HG03342 (cell line): Measurements from ENCODE around the gene TBC1D10B.
"Not testable (repeated sequence)": the region's sequence is repeated elsewhere in the genome, so short reads cannot be mapped to it uniquely, and the experiment has no call there.

ENCODE experiments used
- ATAC-seq: cut with Tn5 transposase; IDR thresholded peaks from one replicate; pipeline ENCODE4 v1.9.1; 2021; ENCODE audit warnings: mild to moderate bottlenecking, moderate library complexity; ENCODE audit not compliant: unreplicated experiment

The TBC1D10B gene

DNA sequence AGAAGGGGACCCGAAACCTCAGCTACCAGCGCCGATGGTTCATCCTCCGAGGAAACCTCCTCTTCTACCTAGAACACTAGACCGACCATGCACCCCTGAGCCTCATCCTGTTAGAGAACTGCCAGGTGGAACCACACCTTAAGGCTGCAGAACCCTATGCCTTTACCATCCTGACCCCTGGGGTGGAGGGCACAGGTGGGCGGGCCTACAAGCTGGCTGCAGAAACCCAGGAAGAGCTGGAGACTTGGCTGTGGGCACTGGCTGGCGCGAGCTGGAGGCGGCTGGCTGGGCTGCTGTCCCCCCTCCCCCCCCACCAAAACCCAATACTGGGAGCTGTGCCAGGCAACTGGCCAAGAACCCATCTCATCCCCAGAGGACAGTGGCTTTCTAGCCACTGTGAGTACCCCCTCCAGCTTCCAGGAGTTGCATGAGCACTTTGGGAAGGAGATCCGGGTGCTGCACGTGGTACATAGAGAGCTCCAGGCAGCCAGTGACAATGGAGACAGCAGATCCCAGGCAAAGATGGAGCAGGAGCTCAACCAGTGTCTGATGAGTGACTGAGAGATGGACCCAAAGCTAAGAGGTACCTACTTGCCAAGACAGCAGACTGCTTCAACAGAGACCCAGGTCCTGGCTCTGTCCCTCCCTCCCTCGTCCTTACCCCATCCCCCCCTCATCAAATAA is 13.8 kb downstream of the TBC1D10B start:
- ATAC-seq: no peak

DNA sequence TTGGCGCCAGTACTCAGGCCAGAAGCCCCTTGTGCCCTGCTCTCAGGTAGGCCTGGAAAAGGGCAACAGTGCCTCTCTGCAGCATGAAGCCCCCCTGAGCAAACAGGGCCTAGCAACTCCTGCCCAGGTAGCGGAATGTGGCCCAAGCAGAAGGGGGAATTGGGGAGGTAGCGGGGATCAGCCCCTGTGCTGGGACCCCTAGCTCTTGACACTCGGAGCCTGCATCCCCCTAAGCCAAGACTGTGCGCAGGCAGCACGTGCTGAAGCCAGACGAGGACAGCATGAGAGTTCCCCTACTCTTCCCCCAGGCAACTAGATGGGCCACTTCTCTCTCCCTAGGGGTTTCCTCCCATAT is 14.4 kb downstream of the TBC1D10B start:
- no peak for ATAC-seq

DNA sequence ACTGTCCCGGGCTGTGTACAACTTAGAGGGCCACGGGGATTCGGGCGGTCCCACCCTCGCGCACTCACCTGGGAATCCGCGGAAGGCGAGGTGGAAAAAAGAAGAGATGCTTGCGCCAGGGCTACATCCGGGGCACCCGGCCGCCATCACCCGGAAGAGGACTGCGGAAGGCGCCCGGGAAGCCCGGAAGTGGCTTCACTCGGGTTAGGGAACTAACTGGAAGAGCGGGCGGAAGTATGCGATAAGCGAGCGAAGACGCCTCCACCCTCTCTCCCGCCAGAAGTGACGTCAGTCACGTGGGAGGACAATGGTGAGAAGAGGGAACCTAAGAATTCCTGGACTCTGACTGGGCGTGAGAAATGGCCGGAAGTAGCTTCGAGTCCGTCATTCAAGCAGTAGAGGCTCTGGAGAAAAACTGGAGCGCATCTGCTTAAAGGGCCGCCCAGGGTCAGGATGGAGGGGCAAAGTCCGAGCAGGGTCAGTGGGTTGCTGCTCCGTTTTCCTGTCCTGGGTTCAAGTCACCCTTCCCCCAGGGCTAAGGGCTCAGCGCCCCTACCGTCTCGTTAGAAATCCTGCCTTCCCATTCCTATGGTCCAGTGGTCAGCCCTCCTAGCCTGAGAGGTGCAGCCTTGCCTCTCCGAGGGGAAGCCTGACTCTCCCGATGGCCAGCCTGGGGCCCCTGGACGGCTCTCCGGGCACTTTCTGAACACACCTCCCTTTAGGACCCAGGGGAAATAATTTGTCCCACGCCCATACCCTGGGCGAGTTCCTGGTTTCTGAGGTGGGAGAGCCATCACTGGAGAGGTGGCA is 14.9 kb downstream of the TBC1D10B start, which contains the start of gene CD2BP2:
Gene CD2BP2, minus strand, starts transcription at position 165 of the 810 bp plus-strand sequence. CDS start 627 bp downstream, outside the sequence.
- peak; percentile 60 for ATAC-seq

- ATAC-seq: no peak
Measured at GRCh38 chr16:30354423-30355143, 15.7 kb downstream of the TBC1D10B start.

DNA sequence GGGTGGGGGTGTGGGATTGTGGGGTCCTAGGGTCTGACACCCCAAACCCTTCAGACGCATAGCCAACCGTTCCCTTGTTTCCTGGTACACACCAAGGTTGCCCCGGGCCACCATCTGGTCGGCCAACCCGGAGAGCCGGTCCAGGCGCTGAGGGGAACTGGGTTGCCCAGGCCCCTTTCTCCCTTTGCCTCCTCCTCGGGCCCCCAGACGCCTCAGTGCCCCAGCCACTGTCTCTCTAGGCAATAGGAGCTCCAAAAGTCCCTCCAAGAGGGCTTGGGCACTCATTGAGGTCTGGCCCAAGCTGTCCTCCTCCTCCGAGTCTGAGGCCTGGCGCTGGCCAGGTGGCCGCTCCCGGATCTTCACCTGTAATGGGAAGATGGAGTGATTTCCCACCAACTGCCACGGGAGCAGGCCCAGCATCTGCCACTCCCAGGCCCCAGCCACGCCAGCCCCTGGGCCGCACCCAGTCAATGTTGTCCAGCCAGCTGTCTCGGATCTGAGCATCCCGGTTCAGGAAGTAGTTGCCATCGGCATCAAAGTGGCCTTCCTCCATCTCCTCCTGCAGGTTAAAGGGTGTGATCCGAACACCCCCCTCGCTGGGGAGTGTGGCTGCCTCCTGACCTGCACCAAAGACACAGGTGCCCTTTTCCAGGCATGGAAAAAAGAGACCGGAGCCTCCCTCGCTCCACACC is 16.7 kb downstream of the TBC1D10B start:
- ATAC-seq: no peak

DNA sequence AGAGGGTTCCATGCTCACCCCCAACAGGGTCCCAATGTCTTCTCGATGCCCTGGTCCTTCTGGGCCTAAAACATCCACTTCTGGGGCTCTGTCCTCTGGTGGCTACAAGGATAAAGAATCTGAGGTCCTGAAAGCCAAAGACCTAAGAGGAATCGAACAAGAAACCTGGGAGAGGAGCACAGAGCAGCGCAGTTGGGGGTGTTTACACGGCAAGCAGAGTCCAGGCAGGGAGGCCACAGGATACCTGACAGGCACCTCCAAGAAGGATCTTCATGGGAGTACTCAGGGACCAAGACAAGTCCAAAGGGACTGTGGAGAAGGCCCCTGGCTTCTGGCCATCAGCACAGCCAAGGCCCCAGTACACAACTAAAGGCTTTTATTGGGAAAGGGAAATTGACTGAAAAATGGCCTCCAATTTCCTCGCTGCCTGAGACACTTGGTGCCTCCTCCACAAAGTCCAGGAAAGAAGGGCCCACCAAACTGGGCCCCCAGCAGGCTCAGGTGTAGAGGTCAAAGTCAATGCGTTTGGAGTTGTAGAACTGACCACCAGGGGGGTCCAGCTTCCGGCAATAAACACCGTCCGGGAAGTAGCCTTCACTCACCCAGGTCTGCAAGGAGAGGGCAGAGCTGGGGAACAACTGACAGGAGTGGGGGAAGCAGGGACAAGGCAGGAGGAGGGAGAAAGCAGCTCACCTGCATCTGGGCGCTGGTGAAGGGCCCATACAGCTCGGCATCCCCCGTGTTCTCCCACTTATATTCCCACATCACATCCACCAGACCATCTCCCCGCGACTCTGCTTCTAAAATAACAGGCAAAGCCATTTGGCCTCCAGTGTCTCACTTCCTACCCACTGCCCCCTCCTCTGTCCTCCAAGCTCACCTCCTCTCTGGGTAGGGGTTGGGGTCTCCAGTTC is 17.5 kb downstream of the TBC1D10B start:
- no peak for ATAC-seq

DNA sequence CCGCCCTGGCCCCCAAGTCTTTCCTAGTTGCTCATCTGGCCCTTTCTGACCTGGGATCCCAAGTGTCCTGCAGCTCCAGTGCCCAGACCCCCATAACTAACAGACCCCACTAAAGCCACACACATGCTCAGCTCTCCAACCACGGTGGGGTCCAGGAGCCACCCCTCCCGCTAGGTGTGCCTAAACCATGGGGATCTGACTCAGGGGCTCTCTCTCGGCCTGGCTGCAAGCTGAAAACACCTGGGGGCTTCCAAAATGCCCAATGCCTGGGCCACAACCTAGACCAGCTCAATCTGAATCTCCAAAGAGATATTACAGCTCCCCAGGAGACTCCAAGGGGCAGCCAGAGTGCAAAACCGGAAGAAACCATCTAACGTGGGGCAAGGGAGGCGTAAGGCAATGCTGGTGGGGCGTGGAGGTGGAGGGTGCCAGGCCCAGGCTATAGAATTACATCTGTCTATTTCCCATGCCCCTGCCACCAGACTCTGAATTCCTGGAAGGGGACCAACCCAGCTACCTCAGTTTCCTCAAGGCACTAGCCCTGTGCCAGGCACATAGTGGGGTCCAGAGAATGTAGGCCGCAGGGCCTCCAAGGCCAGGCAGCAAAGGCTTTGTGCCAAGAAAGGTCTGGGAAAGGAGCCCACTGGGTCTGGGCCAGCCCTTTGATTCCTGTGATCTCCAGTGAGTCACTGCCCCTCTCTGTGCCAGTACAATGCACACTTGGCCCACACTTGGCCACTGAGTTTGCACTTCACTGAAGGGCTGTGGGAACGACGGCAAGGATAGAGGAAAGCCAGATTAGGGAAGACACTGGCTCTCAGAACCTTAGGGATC is 18.5 kb downstream of the TBC1D10B start:
- no peak for ATAC-seq

DNA sequence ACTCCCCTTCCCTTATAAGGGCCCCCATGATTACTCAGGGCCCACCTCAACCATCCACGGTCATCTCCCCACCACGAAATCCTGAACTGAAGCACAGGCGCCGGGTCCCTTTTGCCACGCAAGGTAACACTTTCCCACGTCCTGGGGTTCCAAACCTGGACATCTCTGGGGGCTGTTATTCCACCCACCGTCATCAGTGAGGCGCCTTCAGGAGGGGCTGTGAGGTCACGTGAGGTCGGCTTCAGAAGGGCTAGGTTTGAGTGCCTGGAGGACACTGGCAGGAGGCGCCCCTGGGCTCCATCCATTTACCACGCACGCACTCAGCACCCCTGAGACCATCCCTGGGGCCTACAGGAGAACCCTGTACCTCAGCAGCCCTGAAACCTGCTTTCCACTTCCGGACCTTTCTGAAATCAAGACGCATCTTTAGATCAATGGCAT is 19.3 kb downstream of the TBC1D10B start:
- no peak for ATAC-seq

GRCh38 chr16:30350134-30350871 is 20.0 kb downstream of the TBC1D10B start:
- peak; percentile 46 for ATAC-seq

GRCh38 chr16:30349675-30350074 is 20.6 kb downstream of the TBC1D10B start:
- no peak for ATAC-seq

DNA sequence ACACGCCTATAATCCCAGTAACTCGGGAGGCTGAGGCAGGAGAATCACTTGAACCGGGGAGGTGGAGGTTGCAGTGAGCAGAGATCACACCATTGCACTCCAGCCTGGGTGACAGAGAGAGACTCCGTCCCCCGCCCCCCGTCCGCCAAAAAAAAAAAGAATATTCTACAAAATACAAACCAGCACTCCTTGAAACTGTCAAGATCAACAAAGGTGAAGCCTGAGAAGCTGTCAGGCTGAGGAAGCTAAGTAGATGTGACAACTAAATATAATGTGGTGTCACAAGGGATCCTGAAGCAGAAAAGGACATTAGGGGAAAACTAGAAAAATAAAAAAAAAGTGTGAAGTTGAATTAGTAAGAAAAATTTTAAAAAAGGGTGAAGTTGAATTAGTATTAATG is 21.4 kb downstream of the TBC1D10B start:
- ATAC-seq: no peak

- ATAC-seq: no peak
Measured at GRCh38 chr16:30348113-30348512, 22.2 kb downstream of the TBC1D10B start.

DNA sequence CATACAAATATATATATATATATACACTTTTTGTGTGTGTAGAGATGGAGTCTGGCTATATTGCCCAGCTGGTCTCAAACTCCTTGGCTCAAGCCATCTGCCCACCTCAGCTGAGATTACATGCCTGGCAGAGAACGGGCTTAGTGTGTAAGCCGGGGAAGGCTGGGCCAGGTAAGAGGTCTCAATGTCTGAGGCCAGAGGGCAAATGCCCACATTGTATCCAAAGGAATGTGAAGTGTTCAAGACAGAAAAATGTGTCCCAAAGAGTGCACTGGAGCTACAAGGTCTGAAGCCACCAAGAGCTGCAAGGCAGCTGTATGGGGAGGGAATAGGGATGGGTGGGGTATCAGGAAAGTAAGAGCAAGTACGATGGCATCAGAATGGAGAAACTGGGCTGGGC is 24.0 kb downstream of the TBC1D10B start:
- ATAC-seq: no peak

DNA sequence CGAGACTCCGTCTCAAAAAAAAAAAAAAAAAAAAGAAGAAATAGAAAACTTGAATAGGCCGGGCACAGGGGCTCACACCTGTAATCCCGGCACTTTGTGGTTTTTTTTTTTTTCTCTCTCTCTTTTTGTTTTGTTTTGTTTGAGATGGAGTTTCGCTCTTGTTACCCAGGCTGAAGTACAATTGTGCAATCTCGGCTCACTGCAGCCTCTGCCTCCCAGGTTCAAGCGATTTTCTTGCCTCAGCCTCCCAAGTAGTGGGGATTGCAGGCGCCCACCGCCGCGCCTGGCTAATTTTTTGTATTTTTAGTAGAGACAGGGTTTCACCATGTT is 26.8 kb downstream of the TBC1D10B start:
- not testable (repeated sequence) for ATAC-seq

GRCh38 chr16:30342751-30343490 is 27.4 kb downstream of the TBC1D10B start:
- no peak for ATAC-seq

- not testable (repeated sequence) for ATAC-seq
Measured at GRCh38 chr16:30341971-30342370, 28.3 kb downstream of the TBC1D10B start.

- no peak for ATAC-seq
Measured at GRCh38 chr16:30340621-30341020, 29.7 kb downstream of the TBC1D10B start.

GRCh38 chr16:30338715-30339114 is 31.6 kb downstream of the TBC1D10B start:
- not testable (repeated sequence) for ATAC-seq
